ENCODE results near the gene ENAH.

DNA sequence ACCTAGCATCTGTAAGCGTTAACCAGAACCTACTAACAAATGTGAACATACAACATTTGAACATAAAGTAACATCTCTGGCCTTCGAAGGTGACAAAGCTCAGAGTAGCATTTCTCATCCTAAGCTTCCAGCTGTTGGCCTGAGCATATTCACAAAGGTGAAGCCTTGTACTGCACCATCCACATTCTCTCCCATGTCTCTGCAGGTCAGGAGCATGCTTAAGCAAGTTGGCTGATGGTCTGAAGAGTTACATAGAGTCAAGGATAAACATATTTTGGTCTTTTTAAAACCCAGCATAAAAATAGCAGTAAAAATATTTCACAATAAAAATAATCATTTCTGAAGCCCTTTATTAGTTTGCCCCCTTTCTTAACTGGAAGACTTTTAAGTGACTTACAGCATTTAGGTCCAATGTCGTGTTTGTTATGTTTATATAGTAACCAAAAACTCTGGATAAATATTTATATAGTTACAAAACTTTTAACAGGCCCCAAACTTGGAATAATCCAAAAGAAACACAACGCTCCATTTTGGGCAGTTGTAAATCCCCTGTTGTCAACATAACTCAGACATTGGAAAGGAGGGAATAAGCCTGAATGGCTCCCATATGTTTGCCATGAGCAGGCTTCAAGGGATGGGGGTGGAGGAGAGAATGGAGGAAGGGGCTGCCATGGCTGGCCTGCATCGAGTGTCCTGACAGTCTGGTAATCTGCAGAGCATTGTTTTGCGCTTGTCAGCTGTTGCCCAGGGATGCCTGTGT is 42.8 kb upstream of the ENAH start:
- TF ChIP-seq EZH2 (IDR thresholded peaks at IDR 0.05; ENCODE audit: borderline replicate concordance, low read length), result no peak
- TF ChIP-seq, protein P1, sequence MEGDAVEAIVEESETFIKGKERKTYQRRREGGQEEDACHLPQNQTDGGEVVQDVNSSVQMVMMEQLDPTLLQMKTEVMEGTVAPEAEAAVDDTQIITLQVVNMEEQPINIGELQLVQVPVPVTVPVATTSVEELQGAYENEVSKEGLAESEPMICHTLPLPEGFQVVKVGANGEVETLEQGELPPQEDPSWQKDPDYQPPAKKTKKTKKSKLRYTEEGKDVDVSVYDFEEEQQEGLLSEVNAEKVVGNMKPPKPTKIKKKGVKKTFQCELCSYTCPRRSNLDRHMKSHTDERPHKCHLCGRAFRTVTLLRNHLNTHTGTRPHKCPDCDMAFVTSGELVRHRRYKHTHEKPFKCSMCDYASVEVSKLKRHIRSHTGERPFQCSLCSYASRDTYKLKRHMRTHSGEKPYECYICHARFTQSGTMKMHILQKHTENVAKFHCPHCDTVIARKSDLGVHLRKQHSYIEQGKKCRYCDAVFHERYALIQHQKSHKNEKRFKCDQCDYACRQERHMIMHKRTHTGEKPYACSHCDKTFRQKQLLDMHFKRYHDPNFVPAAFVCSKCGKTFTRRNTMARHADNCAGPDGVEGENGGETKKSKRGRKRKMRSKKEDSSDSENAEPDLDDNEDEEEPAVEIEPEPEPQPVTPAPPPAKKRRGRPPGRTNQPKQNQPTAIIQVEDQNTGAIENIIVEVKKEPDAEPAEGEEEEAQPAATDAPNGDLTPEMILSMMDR (conservative IDR thresholded peaks at IDR 0.05 in 1 of 2, IDR thresholded peaks at IDR 0.05 in 1 of 2; ENCODE audit: extremely low read depth in 1 of 2, insufficient read depth in 1 of 2, low read depth in 1 of 2, low read length in 2 of 2), result no peak

Data from mammary epithelial cell (primary cell).